Spleen (tissue), 7 donors: ENCODE results near the gene ADCY10.

Source experiments
- POLR2AphosphoS5 ChIP-seq, 3 donors: sonication (generic); formaldehyde crosslinking; IDR thresholded peaks; one replicate each; pipeline ENCODE4 v1.5.1; 2017; ENCODE audit warnings: antibody characterized with exemption in 3 of 3
- TF ChIP-seq, protein P1 (sequence below), 11 experiments: fragments of 200-600 bp in 7 of 11; fragments of 450-650 bp in 4 of 11; sonication (generic) in 4 of 11; IDR thresholded peaks in 8 of 11; conservative IDR thresholded peaks in 3 of 11; 1 replicate in 7 of 11; 2 replicates in 4 of 11; pipeline versions ENCODE4 v1.4.0 to v1.8.0; 2016 to 2021; ENCODE audit warnings: antibody characterized with exemption in 11 of 11, inconsistent platforms in 4 of 11, mild to moderate bottlenecking in 1 of 11
- donor health status: DM: no; HTN: no; CAD: no; lungs with moderate emphysema.
- donor health status: DM: no; HTN: no; CAD: no.
- donor health status: DM: no; HTN: no; CAD: no.

GRCh38 chr1:167775178-167775577 is 138.8 kb downstream of the ADCY10 start:
- TF ChIP-seq, protein P1, sequence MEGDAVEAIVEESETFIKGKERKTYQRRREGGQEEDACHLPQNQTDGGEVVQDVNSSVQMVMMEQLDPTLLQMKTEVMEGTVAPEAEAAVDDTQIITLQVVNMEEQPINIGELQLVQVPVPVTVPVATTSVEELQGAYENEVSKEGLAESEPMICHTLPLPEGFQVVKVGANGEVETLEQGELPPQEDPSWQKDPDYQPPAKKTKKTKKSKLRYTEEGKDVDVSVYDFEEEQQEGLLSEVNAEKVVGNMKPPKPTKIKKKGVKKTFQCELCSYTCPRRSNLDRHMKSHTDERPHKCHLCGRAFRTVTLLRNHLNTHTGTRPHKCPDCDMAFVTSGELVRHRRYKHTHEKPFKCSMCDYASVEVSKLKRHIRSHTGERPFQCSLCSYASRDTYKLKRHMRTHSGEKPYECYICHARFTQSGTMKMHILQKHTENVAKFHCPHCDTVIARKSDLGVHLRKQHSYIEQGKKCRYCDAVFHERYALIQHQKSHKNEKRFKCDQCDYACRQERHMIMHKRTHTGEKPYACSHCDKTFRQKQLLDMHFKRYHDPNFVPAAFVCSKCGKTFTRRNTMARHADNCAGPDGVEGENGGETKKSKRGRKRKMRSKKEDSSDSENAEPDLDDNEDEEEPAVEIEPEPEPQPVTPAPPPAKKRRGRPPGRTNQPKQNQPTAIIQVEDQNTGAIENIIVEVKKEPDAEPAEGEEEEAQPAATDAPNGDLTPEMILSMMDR (IDR thresholded peaks at IDR 0.05 in 8 of 11, conservative IDR thresholded peaks at IDR 0.05 in 3 of 11): no peak
- TF ChIP-seq POLR2AphosphoS5 (IDR thresholded peaks at IDR 0.05): no peak
